ENCODE data around the gene MYH15.

GRCh38 chr3:108507902-108508301 lies 2.5 kb downstream of the MYH15 start:
- TF ChIP-seq CTCF (IDR thresholded peaks at IDR 0.05; ENCODE audit: poor library complexity, severe bottlenecking) (no peak), EZH2 (IDR thresholded peaks at IDR 0.05; ENCODE audit: borderline replicate concordance, insufficient read depth, low read length, poor library complexity, severe bottlenecking) (no peak), REST (IDR thresholded peaks at IDR 0.05; ENCODE audit: borderline replicate concordance) (no peak), EP300 (conservative IDR thresholded peaks at IDR 0.05; ENCODE audit: poor library complexity, severe bottlenecking) (no peak), POLR2AphosphoS5 (IDR thresholded peaks at IDR 0.05) (no peak), RAD21 (conservative IDR thresholded peaks at IDR 0.05) (no peak)
